Ishikawa (cell line): ENCODE measurements around the gene GPR27.

Experiments used
- CREB1 ChIP-seq: IDR thresholded peaks from 2 replicates; pipeline ENCODE4 v1.6.1; 2012; ENCODE audit warnings: low read depth
- EP300 ChIP-seq: IDR thresholded peaks from 2 replicates; pipeline ENCODE4 v1.6.1; 2012; ENCODE audit warnings: borderline replicate concordance
- FOXM1 ChIP-seq: IDR thresholded peaks from 2 replicates; pipeline ENCODE4 v1.6.1; 2012; ENCODE audit warnings: low read depth, borderline replicate concordance
- RAD21 ChIP-seq: IDR thresholded peaks from 2 replicates; pipeline ENCODE4 v1.6.1; 2012; ENCODE audit warnings: low read depth
- TAF1 ChIP-seq: IDR thresholded peaks from 2 replicates; pipeline ENCODE4 v1.6.1; 2012; ENCODE audit warnings: low read depth, mild to moderate bottlenecking
- TCF12 ChIP-seq: IDR thresholded peaks from 2 replicates; pipeline ENCODE4 v1.6.1; 2012; ENCODE audit warnings: low read depth
- YY1 ChIP-seq: IDR thresholded peaks from 2 replicates; pipeline ENCODE4 v1.6.1; 2012; ENCODE audit warnings: low read depth

DNA sequence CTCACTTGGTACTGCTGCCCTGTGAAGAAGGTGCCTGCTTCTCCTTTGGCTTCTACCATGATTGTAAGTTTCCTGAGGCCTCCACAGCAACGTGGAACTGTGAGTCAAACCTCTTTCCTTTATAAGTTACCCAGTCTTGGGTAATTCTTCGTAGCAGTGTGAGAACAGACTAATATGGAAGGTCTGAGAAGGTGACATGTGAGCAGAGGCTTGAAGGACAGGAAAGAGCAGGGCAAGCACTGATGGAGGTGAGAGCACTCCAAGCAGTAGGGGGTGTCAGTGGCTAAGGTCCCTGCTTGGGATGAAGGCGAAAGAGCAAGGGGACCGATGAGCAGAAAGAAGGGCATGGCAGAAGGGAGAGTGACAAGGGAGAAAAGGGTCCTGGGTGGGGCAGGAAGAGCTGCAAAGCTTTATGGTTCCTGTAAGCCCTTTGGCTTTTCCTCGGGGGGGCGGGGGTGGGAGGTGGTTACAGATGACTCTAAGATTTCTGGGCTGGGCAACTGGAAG, 32.0 kb upstream of the GPR27 start:
- TF ChIP-seq CREB1: no peak
- no peak for TF ChIP-seq EP300
- TF ChIP-seq YY1: no peak
- no peak for TF ChIP-seq TCF12
- no peak for TF ChIP-seq TAF1
- TF ChIP-seq RAD21: no peak
- TF ChIP-seq FOXM1: no peak
